GM19043 (cell line): ENCODE data around the gene PRODH.
"Not testable (repeated sequence)": the region's sequence is repeated elsewhere in the genome, so short reads cannot be mapped to it uniquely, and the experiment has no call there.

Experiments used
- ATAC-seq: cut with Tn5 transposase; IDR thresholded peaks from one replicate; pipeline ENCODE4 v1.9.1; 2021; ENCODE audit warnings: low read depth; ENCODE audit not compliant: unreplicated experiment

PRODH gene, protein sequence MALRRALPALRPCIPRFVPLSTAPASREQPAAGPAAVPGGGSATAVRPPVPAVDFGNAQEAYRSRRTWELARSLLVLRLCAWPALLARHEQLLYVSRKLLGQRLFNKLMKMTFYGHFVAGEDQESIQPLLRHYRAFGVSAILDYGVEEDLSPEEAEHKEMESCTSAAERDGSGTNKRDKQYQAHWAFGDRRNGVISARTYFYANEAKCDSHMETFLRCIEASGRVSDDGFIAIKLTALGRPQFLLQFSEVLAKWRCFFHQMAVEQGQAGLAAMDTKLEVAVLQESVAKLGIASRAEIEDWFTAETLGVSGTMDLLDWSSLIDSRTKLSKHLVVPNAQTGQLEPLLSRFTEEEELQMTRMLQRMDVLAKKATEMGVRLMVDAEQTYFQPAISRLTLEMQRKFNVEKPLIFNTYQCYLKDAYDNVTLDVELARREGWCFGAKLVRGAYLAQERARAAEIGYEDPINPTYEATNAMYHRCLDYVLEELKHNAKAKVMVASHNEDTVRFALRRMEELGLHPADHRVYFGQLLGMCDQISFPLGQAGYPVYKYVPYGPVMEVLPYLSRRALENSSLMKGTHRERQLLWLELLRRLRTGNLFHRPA

GRCh38 chr22:18935889-18936529, at the start of gene PRODH:
PRODH (minus strand) TSS chr22:18936293; CDS start chr22:18936287, 6 bp downstream.
- ATAC-seq = no peak

GRCh38 chr22:18985780-18986179, 49.7 kb upstream of the PRODH start:
- ATAC-seq = no peak

DNA sequence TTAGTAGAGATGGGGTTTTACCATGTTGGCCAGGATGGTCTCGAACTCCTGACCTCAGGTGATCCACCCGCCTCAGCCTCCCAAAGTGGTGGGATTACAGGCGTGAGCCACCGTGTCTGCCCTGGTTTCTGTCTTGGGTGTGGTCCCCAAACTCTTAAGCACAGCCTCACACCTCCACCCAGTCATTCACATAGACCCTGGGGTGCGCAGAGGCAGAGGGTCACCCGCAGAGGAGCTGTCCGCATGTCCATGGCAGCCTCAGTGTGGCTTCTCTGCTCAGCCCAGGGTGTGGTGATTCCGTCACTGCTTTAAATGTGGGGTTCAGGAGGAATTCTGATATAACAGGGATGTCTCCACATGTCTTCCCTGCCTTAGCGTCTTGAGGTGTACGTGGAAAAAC, 48.5 kb upstream of the PRODH start:
- ATAC-seq = no peak

- ATAC-seq = no peak
These were observed 47.1 kb upstream of the PRODH start for GRCh38 chr22:18983120-18983651.

GRCh38 chr22:18980829-18981228, 44.7 kb upstream of the PRODH start:
- no peak for ATAC-seq

DNA sequence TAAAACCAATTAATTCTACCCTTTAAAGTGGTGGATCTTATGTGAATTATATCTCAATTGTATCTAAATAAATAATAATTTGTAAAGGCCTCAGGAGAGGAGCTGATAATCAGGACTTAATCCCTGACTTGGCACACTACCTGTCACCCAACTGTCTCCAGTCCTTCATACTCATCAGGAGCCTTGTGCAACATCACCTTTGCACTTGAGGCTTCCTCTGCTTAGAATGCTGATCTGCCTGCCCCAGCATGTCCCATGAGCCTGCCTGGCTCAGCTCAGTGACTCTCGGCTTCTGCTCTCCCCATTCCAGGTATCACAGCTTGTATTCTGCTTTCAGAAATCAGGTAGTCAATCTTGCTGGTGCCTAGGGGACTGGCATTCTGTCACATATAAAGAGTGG, 43.9 kb upstream of the PRODH start:
- ATAC-seq = no peak

GRCh38 chr22:18978506-18978905, 42.4 kb upstream of the PRODH start:
- no peak for ATAC-seq

- ATAC-seq = no peak
These were observed 41.8 kb upstream of the PRODH start for GRCh38 chr22:18977824-18978425.

DNA sequence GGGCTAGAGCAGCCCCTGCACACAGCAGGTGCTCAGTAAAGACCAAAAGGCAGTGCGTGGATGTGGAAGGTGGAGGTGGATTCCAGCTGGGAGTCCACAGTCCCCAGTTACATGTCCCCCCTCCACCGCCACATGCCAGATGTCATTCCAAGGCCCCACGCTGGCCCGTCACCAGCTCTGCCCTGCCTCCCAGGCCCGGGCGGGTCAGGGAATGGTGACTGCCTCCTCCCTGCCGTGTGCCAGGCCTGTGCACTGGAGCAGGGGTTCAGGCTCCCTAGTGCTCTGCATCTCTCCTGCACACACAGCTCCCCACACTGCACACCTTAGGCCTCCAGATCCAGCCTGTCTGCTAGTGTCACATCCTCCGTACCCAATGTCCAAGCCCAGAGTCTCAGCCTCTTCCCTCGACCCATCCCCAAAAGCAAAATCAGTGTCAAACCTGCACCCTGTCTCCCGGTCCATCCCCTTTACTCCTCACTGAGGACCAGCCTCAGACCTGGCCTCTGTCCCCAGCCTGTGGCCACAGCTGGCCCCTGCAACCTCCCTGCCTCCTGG, 40.2 kb upstream of the PRODH start:
- no peak for ATAC-seq

DNA sequence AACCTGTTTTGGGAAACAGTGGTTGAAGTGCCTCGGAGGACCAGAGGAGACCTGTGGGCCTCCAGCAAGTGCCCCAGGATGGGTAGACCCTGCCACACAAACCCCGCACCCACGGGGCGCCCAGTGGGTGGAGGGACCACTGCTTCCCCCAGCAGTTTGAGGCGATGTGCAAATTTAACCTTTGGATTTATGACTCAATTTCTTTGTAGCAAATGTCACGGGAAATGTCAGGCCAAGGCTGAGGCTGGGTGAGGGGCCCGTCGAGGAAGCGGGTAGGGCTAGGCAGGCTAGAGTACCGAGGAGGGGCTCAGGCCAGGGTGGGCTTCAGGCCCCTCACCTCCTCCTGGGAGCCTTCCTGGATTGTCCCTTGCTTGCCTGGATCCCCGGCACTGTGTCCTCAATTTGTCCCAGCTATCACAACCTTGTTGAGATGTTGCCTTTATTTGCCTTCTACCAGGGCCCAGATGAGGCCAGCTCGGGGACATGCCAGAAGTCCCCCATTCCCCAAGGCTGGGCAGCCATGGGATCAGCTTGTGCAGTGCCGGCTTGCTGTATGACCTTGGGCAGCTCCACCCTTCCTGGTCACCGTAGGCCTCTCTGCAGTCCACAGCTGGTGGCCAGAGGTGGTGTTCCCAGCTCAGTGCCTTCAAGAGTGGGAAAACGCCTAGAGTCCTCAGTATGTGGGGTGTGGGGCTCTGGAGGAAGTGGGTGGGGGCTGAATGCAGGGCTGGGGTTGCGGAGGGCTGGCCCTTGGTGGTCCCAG, 39.5 kb upstream of the PRODH start:
- ATAC-seq = no peak

DNA sequence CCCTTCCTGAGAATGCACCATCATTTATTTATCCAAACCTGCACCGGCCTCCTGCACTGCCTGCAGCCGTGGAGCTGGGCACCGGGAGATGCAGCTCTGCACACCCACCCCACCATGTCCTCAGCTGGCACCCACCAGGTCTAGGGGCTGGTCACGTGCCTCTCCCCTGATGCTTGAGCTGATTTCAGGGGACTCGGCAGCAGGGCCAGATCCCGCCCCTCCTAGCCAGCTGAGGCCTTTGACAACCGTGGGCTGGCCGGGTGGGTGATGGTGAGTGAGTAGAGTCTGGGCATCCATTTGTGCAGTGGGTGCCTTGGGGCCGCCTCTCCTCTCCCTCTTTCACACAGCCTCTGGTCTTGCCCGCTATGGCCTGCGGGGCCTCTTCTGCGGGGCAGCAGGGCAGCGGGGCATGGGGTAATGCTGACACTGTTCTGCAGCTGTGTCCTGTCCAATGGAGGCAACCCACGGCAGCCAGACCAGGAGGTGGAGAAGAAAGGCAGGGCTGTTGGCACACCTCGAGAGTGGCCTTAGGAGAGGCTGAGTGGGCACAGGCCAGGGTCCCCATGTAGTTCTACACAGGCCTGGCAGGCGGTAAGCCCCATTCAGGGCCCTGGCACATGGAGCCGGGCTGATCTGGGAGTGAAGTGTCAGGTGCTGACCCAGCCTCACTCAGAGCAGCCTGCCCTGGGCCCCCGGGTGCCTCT, 38.5 kb upstream of the PRODH start:
- no peak for ATAC-seq

DNA sequence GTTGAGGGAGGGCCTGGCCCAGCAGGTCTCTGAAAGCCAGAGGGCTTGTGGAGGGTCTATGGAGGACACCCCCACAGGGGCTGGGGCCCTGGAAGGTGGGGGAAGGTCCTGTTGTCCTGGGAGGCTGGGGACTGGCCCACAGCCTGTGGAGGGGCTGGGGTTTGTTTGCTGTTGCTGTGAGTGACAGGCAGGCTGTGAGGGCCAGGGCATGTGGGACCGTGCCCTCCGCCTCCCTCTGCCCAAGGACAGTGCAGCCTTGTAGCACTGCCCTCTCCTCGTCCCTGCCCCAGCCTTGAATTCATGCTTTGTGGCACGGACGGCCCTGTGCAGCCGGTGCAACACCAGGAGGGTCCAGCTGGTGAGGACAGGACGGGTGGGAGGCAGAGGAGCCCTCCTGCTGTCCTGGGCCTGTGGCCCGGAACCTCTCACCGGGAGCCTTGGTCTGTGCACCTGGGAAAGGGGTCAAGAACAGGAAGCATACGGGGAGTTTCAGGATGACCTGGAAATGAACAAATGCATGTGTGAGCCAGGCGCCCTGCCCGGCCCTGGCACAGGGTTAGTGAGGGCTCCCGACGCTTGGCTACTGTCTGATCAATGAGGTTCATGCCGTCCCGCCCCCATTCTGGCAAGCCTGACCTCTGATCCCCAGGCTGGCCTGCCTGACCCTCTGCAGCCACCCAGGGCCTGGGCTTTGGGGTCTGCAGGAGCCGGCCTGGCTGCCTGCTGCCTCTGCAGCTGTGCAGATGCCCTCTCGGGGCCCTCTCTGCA, 37.4 kb upstream of the PRODH start:
- ATAC-seq = no peak

DNA sequence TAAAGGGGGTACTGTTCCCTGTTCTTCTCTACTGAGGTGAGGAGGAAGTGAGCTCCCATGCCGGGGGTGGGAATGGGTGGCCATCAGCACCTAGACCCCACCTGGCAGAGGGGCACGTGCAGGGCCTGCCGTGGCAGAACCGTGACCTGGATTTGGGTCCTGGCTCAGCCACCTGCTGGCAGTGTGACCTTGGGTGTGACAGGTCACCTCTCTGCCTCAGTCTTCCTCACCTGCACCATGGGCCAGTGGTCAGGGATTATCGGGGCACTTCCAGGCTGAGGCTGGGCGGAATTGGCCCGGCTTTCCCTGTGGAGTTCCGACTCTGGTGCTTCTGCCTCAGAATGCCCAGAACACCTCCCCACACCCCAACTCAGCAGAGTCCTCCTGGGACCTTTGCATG, 36.5 kb upstream of the PRODH start:
- ATAC-seq = not testable (repeated sequence)

- not testable (repeated sequence) for ATAC-seq
These were observed 35.9 kb upstream of the PRODH start for GRCh38 chr22:18972029-18972428.

DNA sequence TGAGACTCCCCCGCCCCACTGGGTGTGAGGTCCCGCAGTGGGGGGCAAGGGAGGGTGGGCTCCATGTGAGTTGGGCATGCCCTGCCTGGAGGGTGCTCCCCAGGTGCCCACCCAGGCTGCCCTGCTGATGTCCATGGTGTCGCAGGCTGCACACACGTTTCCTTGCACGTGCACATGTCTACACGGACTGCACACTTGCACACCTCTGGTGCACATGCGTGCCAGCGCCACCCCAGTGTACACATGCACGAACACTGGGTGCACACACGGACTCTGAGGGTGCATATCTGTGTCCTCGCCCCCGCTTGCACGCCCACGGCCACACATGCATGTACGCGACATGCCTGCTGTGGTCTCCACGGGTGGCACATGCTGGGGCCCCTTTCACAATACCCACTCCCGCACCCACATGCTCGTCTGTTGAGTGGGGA, 35.2 kb upstream of the PRODH start:
- no peak for ATAC-seq

DNA sequence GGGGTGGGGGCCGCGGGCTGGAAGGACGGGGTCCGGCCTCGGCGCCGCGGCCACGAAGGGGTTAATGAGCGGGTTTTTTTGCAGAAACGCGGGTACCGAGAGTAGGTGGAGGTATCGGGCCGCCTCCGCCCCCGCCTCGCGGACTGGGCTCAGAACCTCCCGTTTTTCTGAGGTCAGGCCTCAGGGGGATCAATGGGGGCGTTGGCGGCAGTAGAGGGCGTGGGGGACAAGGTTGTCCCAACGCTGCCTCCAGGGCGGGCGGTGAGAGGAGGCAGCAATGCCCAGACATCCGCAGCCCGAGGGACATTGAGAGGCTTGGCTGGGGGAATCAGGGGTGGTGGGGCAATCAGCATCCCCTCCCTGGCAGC, 34.8 kb upstream of the PRODH start:
- ATAC-seq = no peak

GRCh38 chr22:18970176-18970947, 34.3 kb upstream of the PRODH start:
- no peak for ATAC-seq
